GM11168 (cell line): ENCODE measurements around the gene NUDT4.

Source experiments
- in situ Hi-C: fragments of 300-500 bp; cut with MboI; formaldehyde crosslinking; loops from one replicate; pipeline ENCODE4 v1.12.0; 2022; ENCODE audit warnings: low sequenced_read_pairs; ENCODE audit not compliant: unreplicated experiment

The NUDT4 gene

GRCh38 chr12:93447555-93448290 is 70.0 kb downstream of the NUDT4 start:
- in situ Hi-C loops: no loop called here

DNA sequence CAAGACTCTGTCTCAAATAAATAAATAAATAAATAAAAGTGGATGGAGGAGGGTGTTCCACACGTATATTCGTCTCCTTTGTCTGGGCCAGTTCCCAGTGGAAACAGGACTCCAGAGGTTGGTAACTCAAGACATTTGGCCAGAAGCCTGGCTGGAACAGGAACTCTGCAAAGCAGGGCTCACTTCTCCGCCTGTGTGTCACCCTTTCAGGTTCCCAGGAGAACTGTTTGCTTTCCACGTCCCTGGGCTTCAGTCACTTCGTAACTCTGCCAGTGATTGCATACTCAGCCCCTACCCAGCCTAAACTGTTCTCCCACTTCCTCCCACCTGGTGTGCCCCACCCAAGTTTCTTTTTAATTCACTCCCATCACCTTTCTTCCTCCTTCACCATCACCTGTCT is 71.1 kb downstream of the NUDT4 start:
- in situ Hi-C loops: no loop called here

- in situ Hi-C loops: no loop called here
Measured at GRCh38 chr12:93449277-93449676, 71.6 kb downstream of the NUDT4 start.

- in situ Hi-C loops: no loop called here
Measured at GRCh38 chr12:93451423-93452158, 73.9 kb downstream of the NUDT4 start.

DNA sequence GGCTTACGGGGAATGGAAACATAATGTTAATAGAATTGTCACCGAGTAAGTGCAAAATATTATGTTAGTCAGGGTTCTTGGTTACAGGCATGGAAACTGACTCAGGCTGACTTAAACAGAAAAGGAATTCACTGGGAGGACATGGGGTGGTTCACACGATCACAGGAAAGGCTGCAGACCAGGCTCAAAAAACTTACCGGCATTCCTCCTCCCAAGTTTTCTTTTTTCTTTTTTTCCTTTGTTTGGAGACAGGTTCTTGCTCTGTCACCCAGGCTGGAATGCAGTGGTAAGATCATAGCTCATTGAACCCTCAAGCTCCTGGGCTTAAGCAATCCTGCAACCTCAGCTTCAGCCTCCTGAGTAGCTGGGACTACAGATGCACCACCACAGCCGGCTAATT is 75.9 kb downstream of the NUDT4 start:
- in situ Hi-C loops: no loop called here

GRCh38 chr12:93456077-93456476 is 78.4 kb downstream of the NUDT4 start:
- in situ Hi-C loops: no loop called here
